GM12878 (cell line): Measurements from ENCODE around the gene ITGA7. TPM values are rescaled to one million over a fixed set of nuclear protein-coding genes. Genes with fewer than 3 reads are reported as not detected.
A peak's percentile ranks its signal among the peaks of the same experiment; 100 is the strongest.

Experiments used
- BRCA1 ChIP-seq: IDR thresholded peaks from 2 replicates; pipeline ENCODE4 v1.6.1; 2011; ENCODE audit warnings: low read depth, low read length, improper control_type of control experiment
- DPF2 ChIP-seq: fragments of 450-650 bp; IDR thresholded peaks from 2 replicates; pipeline ENCODE4 v1.6.1; 2017; ENCODE audit warnings: mild to moderate bottlenecking
- EED ChIP-seq: sonication (generic); IDR thresholded peaks from 2 replicates; pipeline ENCODE4 v1.6.1; 2016; ENCODE audit warnings: antibody characterized with exemption, low read depth
- EZH2 ChIP-seq: IDR thresholded peaks from 2 replicates; pipeline ENCODE4 v1.6.1; 2012; ENCODE audit warnings: low read depth, mild to moderate bottlenecking, control low read depth, inconsistent platforms, low read length, borderline replicate concordance; ENCODE audit not compliant: control insufficient read depth
- GABPA ChIP-seq: IDR thresholded peaks from 2 replicates; pipeline ENCODE4 v1.6.1; 2014; ENCODE audit warnings: antibody characterized with exemption, low read depth, mild to moderate bottlenecking, inconsistent platforms
- MTA3 ChIP-seq: IDR thresholded peaks from 2 replicates; pipeline ENCODE4 v1.6.1; 2012; ENCODE audit warnings: low read length, inconsistent platforms, borderline replicate concordance
- NFYA ChIP-seq: IDR thresholded peaks from 2 replicates; pipeline ENCODE4 v1.6.1; 2011; ENCODE audit warnings: low read depth, mild to moderate bottlenecking, low read length, improper control_type of control experiment, borderline replicate concordance
- POLR2A ChIP-seq: IDR thresholded peaks from 2 replicates; pipeline ENCODE4 v1.6.1; 2011; ENCODE audit warnings: low read depth, mild to moderate bottlenecking, low read length
- POU2F2 ChIP-seq: IDR thresholded peaks from 3 replicates; pipeline ENCODE4 v1.6.1; 2011; ENCODE audit warnings: low read depth, mild to moderate bottlenecking, low read length, borderline replicate concordance
- RAD21 ChIP-seq: IDR thresholded peaks from 2 replicates; pipeline ENCODE4 v1.6.1; 2011; ENCODE audit warnings: mild to moderate bottlenecking, low read depth, low read length, moderate library complexity; ENCODE audit not compliant: insufficient read depth
- SIN3A ChIP-seq: IDR thresholded peaks from 2 replicates; pipeline ENCODE4 v1.6.1; 2012; ENCODE audit warnings: low read depth, low read length, improper control_type of control experiment
- TBL1XR1 ChIP-seq: IDR thresholded peaks from 2 replicates; pipeline ENCODE4 v1.6.1; 2012; ENCODE audit warnings: low read depth, low read length, improper control_type of control experiment
- TCF3 ChIP-seq: IDR thresholded peaks from 2 replicates; pipeline ENCODE4 v1.6.1; 2012; ENCODE audit warnings: low read depth, mild to moderate bottlenecking, low read length, borderline replicate concordance; ENCODE audit not compliant: insufficient read depth
- TCF7 ChIP-seq: IDR thresholded peaks from 2 replicates; pipeline ENCODE4 v1.6.1; 2014; ENCODE audit warnings: antibody characterized with exemption, borderline replicate concordance
- YY1 ChIP-seq: IDR thresholded peaks from 2 replicates; pipeline ENCODE4 v1.6.1; 2011; ENCODE audit warnings: low read depth, mild to moderate bottlenecking, low read length
- ZNF217 ChIP-seq: fragments of 450-650 bp; IDR thresholded peaks from 2 replicates; pipeline ENCODE4 v1.6.1; 2017; ENCODE audit warnings: antibody characterized with exemption, mild to moderate bottlenecking
- ZNF274 ChIP-seq: IDR thresholded peaks from one replicate; pipeline ENCODE4 v1.8.0; 2011; ENCODE audit not compliant: insufficient read length, insufficient read depth
- polyA plus RNA-seq, 11 experiments: library from polyadenylated mRNA; depleted of rRNA in 4 of 11; unstranded in 6 of 11; stranded (reverse) in 5 of 11; fragments of >200 nt; fragmentation: Nextera tagmentation in 4 of 11; fragmentation: Illumina TruSeq in 1 of 11; extraction: Ambion mirVana in 4 of 11; extraction: Trizol in 1 of 11; gene quantifications; 1 replicate in 1 of 11; 2 replicates in 10 of 11; pipeline versions ENCODE4 v1.2.1 to v1.2.3, GENCODE V29; 2011 to 2016; ENCODE audit warnings: inconsistent platforms in 2 of 11, missing spikeins in 2 of 11, low read depth in 1 of 11
- total RNA-seq, 4 experiments: library from RNA; depleted of rRNA in 3 of 4; stranded (reverse); fragments of >200 nt in 3 of 4; fragmentation: Illumina TruSeq in 1 of 4; extraction: Trizol in 1 of 4; gene quantifications; 2 replicates each; pipeline versions ENCODE4 v1.2.1 to v1.2.3, GENCODE V29; 2013 to 2021
- TF ChIP-seq, protein P1 (sequence below): fragments of 150-350 bp; IDR thresholded peaks from 2 replicates; pipeline ENCODE4 v1.6.1; 2016; ENCODE audit warnings: low read depth, low read length
- TF ChIP-seq, protein P2 (sequence below): fragments of 450-650 bp; IDR thresholded peaks from 2 replicates; pipeline ENCODE4 v1.6.1; 2016; ENCODE audit warnings: mild to moderate bottlenecking, moderate library complexity, borderline replicate concordance
- TF ChIP-seq, protein P3 (sequence below): fragments of 450-650 bp; IDR thresholded peaks from 2 replicates; pipeline ENCODE4 v1.6.1; 2014; ENCODE audit warnings: mild to moderate bottlenecking
- TF ChIP-seq, protein P4 (sequence below): IDR thresholded peaks from 2 replicates; pipeline ENCODE4 v1.6.1; 2012; ENCODE audit warnings: low read depth, low read length, improper control_type of control experiment

ITGA7 gene
- total and polyA plus RNA-seq, 10 of the 15 experiments (the other 5 are each of a cell fraction or from before 2014, with no cell fraction given): 0.18 to 5.1 (median 1.5) TPM

DNA sequence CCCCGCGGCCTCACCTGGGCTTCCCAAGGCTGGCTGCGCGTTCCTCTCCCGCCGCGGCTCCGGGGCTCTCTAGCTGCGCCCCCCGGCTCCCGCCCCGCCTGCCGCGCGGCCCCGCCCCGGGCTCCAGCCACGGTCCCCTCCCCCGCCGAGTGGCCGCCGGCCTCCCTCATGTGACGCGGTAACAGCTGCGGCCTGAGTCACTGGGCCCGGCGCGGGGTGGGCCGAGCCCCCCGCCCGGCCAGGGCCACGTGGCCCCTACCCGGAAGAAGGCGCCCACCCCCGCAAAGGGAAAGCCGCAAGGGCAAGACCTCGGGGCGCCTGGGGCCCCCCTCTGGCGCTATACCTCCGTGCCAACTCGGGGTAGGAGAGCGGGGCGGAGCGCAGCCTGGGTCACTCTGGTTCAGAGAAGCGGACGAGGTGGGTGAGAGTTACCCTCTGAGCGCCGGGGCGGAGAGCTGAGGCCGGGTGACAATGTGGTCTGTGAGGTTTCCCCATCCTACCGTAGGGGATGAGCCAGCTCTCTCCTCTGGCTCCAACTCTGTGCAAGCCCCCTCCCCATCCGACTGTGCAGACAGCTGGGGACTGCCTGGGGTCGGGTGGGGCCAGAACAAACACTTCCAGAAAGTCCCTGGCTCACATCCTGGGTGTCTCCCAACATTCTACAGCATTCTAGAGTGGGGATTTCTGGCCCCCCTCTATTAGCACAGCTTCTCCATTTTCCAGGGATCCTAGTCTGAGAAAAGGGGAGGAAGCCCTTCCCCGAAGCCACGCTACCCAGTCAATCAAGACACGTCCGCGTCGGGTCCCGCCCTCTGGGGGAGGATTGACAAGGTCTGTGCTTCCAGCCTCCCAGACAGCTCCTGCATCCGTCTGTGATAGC, 21.5 kb upstream of the ITGA7 start, which contains the start of gene CD63 (continued):
- TF ChIP-seq, protein P1, sequence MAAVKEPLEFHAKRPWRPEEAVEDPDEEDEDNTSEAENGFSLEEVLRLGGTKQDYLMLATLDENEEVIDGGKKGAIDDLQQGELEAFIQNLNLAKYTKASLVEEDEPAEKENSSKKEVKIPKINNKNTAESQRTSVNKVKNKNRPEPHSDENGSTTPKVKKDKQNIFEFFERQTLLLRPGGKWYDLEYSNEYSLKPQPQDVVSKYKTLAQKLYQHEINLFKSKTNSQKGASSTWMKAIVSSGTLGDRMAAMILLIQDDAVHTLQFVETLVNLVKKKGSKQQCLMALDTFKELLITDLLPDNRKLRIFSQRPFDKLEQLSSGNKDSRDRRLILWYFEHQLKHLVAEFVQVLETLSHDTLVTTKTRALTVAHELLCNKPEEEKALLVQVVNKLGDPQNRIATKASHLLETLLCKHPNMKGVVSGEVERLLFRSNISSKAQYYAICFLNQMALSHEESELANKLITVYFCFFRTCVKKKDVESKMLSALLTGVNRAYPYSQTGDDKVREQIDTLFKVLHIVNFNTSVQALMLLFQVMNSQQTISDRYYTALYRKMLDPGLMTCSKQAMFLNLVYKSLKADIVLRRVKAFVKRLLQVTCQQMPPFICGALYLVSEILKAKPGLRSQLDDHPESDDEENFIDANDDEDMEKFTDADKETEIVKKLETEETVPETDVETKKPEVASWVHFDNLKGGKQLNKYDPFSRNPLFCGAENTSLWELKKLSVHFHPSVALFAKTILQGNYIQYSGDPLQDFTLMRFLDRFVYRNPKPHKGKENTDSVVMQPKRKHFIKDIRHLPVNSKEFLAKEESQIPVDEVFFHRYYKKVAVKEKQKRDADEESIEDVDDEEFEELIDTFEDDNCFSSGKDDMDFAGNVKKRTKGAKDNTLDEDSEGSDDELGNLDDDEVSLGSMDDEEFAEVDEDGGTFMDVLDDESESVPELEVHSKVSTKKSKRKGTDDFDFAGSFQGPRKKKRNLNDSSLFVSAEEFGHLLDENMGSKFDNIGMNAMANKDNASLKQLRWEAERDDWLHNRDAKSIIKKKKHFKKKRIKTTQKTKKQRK: no peak
- no peak for TF ChIP-seq BRCA1
- TF ChIP-seq RAD21: no peak
- no peak; the same call in 1 of the 2 replicates for TF ChIP-seq MTA3
- TF ChIP-seq ZNF274: no peak
- TF ChIP-seq, protein P2, sequence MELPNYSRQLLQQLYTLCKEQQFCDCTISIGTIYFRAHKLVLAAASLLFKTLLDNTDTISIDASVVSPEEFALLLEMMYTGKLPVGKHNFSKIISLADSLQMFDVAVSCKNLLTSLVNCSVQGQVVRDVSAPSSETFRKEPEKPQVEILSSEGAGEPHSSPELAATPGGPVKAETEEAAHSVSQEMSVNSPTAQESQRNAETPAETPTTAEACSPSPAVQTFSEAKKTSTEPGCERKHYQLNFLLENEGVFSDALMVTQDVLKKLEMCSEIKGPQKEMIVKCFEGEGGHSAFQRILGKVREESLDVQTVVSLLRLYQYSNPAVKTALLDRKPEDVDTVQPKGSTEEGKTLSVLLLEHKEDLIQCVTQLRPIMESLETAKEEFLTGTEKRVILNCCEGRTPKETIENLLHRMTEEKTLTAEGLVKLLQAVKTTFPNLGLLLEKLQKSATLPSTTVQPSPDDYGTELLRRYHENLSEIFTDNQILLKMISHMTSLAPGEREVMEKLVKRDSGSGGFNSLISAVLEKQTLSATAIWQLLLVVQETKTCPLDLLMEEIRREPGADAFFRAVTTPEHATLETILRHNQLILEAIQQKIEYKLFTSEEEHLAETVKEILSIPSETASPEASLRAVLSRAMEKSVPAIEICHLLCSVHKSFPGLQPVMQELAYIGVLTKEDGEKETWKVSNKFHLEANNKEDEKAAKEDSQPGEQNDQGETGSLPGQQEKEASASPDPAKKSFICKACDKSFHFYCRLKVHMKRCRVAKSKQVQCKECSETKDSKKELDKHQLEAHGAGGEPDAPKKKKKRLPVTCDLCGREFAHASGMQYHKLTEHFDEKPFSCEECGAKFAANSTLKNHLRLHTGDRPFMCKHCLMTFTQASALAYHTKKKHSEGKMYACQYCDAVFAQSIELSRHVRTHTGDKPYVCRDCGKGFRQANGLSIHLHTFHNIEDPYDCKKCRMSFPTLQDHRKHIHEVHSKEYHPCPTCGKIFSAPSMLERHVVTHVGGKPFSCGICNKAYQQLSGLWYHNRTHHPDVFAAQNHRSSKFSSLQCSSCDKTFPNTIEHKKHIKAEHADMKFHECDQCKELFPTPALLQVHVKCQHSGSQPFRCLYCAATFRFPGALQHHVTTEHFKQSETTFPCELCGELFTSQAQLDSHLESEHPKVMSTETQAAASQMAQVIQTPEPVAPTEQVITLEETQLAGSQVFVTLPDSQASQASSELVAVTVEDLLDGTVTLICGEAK: no peak
- TF ChIP-seq DPF2: peak; percentile 82
- TF ChIP-seq POU2F2: 0 out of 3 replicates have a peak, but pooled peaks have one; percentile 27
- no peak; the same call in 1 of the 2 replicates for TF ChIP-seq YY1
- TF ChIP-seq GABPA: no peak
- TF ChIP-seq TCF3: peak; percentile 87
- TF ChIP-seq NFYA: no peak
- peak; percentile 63 for TF ChIP-seq TBL1XR1
- TF ChIP-seq, protein P3, sequence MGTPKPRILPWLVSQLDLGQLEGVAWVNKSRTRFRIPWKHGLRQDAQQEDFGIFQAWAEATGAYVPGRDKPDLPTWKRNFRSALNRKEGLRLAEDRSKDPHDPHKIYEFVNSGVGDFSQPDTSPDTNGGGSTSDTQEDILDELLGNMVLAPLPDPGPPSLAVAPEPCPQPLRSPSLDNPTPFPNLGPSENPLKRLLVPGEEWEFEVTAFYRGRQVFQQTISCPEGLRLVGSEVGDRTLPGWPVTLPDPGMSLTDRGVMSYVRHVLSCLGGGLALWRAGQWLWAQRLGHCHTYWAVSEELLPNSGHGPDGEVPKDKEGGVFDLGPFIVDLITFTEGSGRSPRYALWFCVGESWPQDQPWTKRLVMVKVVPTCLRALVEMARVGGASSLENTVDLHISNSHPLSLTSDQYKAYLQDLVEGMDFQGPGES: no peak
- TF ChIP-seq TCF7: no peak
- peak; percentile 77 for TF ChIP-seq POLR2A
- peak; percentile 93 for TF ChIP-seq SIN3A
- TF ChIP-seq EED: no peak
- no peak for TF ChIP-seq ZNF217
- TF ChIP-seq, protein P4, sequence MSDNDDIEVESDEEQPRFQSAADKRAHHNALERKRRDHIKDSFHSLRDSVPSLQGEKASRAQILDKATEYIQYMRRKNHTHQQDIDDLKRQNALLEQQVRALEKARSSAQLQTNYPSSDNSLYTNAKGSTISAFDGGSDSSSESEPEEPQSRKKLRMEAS: peak; percentile 87
- no peak for TF ChIP-seq EZH2
